Occipital lobe (tissue), 2 donors: ENCODE results near the gene PIK3R5. TPM values are rescaled to one million over a fixed set of nuclear protein-coding genes. Genes with fewer than 3 reads are reported as not detected.
"Not testable (repeated sequence)": the region's sequence is repeated elsewhere in the genome, so short reads cannot be mapped to it uniquely, and the experiment has no call there.

Source experiments
- DNase-seq: peaks from one replicate; lab custom pipeline; 2025; lab: John Stamatoyannopoulos, UW
- total RNA-seq: library from RNA; depleted of rRNA; stranded (reverse); fragments of >200 nt; gene quantifications from one replicate; pipeline ENCODE4 v1.2.3, GENCODE V29; 2014

PIK3R5 gene, protein sequence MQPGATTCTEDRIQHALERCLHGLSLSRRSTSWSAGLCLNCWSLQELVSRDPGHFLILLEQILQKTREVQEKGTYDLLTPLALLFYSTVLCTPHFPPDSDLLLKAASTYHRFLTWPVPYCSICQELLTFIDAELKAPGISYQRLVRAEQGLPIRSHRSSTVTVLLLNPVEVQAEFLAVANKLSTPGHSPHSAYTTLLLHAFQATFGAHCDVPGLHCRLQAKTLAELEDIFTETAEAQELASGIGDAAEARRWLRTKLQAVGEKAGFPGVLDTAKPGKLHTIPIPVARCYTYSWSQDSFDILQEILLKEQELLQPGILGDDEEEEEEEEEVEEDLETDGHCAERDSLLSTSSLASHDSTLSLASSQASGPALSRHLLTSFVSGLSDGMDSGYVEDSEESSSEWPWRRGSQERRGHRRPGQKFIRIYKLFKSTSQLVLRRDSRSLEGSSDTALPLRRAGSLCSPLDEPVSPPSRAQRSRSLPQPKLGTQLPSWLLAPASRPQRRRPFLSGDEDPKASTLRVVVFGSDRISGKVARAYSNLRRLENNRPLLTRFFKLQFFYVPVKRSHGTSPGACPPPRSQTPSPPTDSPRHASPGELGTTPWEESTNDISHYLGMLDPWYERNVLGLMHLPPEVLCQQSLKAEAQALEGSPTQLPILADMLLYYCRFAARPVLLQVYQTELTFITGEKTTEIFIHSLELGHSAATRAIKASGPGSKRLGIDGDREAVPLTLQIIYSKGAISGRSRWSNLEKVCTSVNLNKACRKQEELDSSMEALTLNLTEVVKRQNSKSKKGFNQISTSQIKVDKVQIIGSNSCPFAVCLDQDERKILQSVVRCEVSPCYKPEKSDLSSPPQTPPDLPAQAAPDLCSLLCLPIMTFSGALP
- total RNA-seq, result 0.62 TPM

DNA sequence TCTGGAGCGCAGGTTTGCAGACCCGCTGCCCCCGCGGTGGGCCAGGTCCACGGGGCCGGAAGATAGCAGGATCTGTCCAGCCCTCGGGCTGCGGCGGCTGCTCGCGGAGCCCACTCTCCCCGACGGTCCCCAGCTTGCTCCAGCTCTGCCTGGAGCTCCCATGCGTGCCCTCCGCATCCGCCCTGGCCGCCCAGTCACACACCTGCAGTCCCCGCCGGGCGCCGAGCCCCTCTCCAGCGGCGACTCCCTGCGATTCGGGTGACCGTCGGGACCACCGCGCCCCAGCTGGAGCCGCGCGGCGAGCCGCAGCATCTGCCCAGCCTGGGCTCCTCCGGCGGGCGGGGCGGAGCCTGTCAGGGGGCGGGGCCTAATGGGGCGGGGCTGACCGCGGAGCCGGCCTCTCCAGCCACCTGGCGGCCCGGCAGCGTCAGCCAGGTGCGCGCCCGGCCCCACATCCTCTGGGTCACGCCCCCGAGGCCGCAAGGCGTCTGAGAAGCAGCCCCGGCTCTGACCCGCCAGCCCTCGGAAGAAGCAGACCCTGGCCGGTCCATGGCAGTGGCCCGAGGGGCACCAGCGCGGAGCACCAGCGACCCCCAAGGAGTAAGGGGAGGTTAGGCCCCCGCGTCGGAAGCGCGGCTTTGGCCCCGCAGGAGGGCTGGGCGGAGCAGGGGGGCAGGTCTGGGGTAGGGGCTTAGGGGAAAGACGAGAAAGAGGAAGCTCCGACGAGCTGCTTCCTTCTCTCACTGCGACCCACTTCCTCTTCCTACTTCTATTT is at the start of gene PIK3R5:
Gene PIK3R5 (minus strand): TSS at position 314 of the 775 bp plus-strand sequence. CDS start 54,213 bp downstream, outside the sequence.
- no peak for DNase-seq

DNA sequence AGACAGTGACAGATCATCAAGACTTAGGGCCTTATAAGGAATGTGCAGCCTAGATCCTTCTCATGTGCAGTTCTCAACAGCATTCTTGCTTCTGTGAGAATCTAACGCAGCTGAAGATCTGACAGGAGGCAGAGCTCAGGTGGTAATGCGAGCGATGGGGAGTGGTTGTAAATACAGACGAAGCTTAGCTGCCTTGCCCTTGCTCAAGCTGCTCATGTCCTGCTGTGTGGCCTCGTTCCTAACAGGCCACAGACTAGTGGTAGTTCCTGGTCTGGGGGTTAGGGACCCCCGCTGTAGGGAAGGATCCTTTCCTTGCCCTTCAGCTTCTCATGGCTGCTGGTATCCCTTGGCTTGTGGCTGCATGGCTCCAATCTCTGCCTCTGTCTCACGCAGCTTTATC is 45.5 kb upstream of the PIK3R5 start:
- DNase-seq, result no peak

DNA sequence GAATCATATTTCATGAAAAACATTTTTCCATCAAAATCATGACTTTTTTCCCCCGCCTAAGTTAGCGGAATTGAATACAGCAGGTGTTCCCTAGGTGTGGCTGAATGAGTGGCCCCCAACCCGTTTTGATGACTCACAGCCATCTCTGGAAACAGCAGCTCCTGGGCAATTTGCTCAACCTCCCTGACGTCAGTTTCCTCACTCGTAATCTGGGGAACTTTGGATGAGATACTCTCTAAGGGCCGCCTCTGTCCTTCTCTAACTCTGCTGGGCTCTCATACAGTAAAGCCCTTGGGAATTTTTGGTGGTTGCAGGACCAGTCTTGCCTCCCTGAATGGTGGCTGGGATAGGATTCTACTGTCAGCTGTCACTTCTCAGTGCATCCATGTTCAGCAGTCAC is 44.2 kb upstream of the PIK3R5 start:
- DNase-seq, result no peak

DNA sequence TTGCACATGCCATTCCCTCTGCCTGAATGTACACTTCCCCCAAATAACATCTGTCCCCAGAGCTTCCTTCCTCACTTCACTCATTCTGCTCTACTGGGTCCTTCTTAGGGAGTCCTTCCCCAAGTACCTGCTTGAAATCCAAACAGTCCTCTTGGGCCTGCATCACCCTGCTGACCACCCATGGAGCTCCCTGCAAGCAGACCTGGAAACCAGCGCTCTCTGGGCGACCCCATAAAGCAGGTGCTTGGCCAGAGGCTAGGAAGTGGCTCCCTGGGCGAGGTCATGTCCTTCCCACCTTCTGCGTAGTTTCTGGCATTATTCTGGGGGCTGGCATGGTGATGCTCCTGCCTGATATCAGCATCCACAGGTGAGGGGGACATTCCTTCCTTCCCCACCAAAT is 43.6 kb upstream of the PIK3R5 start:
- DNase-seq, result no peak

DNA sequence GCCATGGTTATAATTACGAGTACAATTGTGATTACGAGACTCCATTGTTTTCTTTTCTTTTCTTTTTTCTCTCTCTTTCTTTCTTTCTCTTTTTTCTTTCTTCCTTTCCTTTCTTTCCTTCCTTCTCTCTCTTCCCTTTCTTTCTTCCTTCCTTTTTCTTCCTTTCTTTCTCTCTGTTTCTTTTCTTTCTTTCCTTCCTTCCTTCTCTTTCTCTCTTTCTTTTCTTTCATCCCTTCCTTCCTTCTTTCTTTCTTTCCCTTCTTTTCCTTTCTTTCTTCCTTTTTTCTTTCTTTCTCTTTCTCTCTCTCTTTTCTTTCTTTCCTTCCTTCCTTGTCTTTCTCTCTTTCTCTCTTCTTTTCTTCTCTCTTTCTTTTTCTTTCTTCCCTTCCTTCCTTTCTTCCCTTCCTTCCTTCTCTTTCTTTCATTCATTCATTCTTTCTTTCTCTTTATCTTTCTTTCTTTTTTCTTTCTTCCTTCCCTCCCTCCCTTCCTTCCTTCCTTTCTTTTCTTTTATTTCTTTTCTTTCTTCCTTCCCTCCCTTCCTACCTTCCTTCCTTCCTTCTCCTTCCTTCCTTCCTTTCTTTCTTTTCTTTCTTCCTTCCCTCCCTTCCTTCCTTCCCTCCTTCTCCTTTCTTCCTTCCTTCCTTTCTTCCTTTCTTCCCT is 41.7 kb upstream of the PIK3R5 start:
- DNase-seq, result no peak

DNA sequence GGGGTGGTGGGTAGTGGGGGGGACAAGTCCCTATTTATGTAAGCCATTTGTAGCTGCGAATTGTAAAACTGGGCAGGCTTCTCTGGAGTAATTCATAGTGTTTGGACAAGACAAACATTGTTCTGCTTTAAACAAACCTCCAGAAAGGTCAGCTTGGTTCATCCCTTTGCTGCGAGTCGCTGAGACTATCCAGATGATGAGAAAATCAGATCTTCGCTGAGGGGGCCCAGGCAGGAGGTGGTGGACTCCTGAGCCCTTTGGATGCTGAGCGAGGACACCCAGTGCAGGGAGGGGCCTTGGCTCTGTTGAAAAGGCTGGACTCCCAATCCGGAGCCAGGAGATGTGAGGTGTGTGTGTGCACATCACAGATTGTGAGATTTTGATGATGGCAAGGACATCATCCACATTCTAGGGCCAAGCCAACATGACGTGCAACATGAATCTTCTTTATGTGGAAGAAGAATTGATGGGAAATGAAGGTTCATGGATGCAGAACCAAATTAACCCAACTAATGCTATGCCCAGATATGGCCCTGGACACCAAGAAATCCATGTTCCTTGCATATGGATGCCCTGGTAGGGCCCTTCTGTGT is 40.8 kb upstream of the PIK3R5 start:
- DNase-seq, result no peak

DNA sequence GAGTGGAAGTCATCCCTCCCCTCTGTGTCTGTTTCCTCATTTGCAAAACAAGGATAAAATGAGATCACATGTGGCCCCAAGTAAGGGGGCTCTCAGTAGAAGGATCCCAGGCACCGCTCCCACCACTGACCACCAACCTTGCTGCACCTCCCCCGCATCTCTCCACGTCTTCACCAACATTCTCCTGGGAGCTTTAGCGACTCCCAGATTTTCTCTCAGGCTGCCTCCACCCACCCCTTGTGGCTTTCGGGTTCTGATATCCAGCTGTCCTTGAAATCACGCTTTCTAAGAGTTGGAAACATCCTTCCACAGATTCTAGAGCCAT is 39.4 kb upstream of the PIK3R5 start:
- DNase-seq, result no peak

DNA sequence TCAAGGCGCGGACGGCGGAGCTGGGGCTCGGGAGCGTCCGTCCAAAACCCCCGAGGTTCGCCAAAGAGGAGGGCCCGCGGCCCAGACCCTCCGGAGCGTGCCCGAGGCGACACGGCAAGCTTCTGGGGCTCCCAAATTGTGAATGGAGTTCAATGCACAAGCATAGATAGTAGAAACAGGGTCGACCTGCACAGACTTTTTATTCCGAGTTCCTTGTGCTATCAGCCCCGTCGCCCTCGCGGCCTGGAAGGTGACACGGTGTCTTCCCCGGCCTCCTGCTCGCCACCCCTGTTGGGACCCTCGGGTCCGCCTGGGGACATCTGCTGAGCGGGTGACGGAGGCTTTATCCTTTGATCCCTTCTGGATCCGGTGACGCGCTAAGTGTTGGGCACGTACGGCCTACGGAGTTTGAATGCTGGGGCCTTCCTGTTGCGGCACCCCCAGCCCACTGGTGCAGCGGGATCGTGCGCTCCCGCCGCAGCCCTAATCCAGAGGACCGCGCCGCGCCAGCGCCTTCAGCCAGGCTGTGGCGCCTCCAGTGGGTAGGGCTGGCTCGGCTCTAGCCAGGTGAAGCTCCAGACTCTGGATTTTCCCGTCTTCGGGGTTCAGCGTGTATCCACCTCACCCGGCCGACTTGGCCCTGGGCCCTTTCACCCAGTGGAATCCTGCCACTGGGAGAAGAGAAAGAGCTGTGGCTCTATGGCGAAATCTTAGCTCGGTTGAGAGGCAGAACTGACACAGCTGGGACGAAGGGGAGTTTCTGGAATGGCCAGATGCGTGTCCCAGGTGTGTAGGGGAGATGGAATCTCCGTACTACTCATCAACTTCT is 38.8 kb upstream of the PIK3R5 start:
- no peak for DNase-seq

DNA sequence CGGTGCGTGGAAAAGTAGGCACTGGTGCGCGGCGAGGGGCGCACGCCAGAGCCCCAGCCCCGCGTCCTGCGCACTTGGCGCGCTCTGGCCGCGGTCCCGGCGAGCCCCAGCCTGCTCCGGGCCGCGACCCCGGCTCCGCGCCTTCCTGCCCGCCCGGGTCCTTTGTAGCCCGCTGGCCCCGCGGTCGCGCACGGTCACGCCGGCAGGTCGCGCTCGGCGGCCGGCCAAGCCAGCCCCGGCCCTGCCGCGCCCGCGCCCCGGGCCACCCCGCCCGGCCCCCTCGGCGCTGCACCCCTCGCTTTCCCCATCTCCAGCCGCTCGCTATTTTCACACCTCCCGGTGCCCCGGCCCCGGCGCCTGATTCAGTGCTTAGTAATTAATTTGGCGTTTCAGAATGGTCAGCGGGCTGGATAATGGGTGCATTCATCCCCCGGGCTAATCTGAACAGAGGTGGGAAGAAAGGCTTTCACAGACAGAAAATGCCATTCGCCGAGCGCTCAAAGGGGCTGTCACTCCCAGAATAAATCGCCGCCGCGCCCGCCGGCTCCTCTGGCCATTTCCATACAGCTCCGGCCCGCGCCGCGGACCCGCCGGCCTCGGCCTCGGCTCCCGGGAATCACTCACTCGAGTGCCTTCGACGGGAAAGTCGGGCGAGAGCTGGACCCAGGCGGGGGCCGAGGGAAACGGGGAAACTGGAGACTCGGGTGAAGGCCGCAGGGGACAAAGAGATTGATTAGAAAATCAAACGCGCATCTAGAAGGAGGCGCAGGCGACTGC is 38.0 kb upstream of the PIK3R5 start:
- DNase-seq, result no peak

DNA sequence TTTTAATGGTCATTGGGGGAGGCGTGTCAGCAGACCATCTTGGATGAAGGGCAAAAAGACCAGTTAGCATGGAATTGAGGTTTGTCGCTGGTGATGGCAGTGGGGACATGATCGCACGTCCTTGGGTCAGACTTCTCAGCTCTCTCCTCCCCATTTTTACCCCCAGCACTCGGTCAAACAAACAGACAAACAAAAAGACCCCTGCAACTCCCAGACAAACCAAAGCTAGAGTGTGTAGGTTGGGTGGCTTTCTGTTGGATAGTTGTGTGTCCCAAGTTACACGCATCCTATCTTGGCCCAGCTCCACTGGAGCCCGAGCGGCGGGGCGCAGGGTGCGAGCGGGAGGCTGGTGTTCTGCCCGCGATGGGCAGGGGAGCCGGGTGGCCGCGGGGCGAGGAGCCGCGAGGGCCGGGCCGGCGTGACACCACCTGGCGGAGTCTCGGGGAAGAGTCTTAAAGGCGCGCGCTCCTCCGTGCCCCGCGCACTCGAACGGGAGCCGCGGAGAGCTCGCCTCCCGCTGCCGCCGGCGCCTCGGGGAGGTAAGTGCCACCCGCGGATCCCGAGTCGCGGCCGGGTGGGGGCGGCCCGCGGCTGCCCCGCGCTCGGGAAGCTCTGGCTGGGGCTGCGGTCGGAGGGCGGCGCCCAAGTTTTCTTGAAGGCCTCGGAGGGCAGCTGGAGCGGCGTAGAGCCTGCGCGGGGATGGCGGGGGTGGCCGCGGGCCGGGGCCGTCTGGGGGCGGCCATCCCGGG is 37.3 kb upstream of the PIK3R5 start:
- DNase-seq, result no peak

DNA sequence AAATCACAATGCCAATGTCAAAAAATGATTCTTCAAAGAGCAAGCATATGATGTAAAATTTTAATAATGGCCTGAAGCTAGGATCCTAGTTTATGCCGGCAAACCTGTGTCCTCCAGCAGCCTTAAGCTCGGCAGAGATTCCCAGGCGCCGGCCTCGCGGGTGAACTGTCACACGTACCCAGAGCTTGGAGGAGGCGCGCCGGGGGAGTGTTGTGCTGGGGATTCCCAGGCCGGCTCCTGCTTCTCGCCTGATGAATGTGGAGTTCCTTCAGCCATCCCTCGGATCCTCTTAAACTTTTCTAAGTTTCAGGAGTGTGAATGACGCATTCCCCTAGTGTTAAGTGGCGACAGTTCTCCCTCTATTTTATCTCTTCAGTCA is 36.7 kb upstream of the PIK3R5 start:
- DNase-seq, result no peak

DNA sequence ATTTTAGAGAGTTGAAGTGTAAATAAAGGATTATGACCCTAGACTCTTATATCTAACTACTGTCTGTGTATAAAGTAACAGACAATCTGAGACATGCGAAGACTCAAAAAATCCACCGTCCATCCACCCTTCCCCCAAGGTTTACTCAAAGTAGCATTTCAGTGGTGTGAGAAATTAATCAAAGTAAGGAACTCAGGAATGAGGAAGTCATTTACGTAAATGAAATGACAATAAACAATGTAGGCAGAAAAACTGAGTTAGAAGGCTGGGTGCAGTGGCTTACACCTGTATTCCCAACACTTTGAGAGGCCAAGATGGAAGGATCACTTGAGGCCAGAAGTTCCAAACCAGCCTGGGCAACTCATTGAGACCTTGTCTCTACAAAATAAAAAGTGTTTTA is 36.1 kb upstream of the PIK3R5 start:
- DNase-seq, result no peak

DNA sequence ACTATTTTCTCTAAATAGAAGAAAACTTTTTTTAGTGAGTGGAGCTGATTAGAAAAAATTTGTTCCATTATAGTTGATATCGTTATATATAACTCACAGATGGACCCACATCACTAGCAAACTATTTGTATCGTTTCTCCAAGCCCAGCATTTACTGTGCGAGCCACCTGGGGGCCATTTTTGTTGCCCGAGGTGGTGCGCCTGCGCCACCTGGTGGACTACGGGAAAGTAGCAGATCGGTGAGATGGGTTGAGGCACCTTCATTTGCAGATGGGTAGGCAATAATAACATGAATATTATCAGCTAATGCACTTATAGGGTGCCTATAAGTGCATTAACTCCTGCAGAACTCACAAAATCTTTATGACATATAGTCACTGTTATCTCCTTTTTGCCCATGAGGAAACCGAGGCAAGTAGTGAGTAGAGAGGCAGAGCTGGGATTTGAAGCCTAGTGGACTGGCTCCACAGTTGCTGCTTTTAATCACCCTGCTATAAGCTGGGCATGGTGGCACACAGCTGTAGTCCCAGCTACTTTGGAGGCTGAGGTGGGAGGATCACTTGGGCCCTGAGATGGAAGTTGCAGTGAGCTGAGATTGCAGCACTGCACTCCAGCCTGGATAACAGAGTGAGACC is 32.6 kb upstream of the PIK3R5 start:
- no peak for DNase-seq

DNA sequence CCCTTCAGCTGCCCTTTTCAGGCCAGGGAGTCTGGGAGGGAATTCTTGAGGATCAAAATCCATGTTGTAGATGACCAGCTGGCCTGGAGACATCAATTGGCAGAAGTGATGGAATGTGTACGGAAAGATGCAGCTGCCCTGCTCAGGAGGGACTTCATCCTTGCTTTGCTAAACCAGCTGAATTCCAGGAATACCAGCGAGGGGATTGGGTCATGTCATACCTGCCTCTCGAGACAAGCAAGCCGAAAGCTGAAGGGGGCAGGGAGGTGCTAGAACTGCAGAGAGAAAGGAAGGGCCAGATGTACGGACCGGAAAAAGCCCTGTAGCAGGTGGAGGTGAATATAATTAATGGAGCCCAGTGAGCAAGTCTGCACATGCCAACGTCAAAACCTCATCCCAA is 30.2 kb upstream of the PIK3R5 start:
- no peak for DNase-seq

DNA sequence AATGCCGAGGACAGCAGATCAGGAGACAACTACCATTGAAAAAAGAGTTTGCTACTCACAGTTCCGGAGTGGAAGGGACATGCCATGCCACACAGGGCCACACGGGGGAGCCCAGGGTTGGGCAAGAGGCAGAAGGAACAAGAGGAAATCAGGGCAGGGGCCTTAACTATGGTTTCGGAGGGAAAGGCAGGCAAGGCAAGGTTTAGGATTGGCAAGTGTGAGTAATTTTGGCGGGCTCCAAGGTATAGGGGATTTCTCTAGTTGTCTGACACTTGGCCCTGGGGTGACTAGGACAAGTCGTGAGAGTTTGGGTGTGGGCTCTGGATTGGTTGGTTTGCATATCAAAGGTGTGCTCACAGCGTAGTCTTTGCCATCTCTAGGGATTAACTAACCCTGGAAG is 28.8 kb upstream of the PIK3R5 start:
- DNase-seq, result peak; percentile 36

DNA sequence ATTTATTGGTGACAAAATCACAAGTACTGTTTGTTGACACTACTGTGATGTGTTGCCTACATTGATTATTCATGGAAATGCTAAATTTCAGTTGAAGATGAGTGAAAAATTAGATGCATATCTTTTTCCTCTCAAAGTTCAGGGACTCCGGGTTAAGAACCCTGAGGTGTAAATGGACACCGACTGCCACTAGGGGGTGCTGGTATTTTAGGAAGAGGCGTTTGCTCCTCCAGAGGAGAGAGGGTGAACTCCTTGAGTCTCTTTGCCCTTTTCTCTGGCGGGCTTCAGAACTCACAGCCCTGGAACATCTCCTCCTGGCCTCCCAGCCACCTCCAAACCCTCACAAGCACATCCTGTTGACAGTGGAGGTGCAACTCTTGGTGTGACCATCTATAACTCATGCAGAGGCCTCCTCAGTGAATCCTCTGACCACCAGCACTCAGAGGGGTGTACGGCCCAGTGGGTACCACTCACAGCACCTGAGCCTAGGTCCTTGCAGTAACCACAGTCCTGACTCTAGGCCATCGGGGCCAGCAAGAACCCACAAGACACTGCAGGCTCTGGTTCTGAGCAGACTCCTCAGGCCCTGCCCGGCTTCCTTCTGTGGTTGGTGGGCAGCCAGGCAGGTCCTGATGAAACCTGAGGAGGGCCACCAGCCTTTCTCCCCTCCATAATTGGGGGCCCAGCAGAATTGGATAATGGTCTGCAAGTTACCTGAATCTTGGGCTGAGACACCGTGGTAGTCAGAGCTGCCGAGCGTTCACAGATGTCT is 26.2 kb upstream of the PIK3R5 start:
- no peak for DNase-seq

DNA sequence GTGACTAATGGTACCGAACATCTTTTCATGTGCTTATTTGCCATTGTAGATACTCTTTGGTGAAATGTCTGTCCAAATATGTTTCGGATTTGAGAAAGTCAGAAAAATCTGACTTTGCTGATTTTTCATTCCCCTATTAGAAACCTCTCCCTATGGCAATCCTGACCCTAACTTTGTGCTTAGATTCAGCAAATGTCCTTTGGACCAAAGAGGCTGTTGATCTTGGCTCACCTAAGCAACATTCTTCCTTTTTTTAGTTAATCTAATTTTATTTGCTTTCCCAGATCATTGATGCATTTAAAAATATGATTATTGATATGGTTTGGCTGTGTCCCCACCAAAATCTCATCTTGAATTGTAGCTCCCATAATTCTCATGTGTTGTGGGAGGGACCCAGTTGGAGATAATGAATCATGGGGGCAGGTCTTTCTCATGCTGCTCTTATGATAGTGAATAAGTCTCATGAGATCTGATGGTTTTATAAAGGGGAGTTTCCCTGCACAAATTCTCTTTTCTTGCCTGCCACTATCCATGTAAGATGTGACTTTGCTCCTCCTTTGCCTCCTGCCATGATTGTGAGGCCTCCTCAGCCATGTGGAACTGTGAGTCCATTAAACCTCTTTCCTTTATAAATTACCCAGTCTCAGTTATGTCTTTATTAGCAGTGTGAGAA is 22.9 kb upstream of the PIK3R5 start:
- not testable (repeated sequence) for DNase-seq
